Measurements from ENCODE around the gene GPR68.

DNA sequence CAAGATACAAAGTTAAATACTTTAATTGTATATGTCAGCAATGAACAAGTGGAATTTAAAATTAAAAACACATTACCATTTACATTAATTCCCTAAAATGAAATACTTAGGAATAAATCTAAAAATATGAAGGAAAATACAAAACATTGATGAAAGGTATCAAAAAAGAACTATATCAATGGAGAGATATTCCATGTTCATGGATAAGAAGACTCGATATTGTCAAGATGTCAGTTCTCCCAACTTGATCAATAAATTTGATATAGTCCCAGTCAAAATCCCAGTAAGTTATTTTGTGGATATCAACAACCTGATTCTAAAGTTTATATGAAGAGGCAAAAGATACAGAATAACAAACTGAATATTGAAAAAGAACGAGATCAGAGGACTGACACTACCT is 33.5 kb downstream of the GPR68 start:
- TF ChIP-seq, protein P1, sequence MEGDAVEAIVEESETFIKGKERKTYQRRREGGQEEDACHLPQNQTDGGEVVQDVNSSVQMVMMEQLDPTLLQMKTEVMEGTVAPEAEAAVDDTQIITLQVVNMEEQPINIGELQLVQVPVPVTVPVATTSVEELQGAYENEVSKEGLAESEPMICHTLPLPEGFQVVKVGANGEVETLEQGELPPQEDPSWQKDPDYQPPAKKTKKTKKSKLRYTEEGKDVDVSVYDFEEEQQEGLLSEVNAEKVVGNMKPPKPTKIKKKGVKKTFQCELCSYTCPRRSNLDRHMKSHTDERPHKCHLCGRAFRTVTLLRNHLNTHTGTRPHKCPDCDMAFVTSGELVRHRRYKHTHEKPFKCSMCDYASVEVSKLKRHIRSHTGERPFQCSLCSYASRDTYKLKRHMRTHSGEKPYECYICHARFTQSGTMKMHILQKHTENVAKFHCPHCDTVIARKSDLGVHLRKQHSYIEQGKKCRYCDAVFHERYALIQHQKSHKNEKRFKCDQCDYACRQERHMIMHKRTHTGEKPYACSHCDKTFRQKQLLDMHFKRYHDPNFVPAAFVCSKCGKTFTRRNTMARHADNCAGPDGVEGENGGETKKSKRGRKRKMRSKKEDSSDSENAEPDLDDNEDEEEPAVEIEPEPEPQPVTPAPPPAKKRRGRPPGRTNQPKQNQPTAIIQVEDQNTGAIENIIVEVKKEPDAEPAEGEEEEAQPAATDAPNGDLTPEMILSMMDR (IDR thresholded peaks at IDR 0.05), result no peak
- TF ChIP-seq EZH2 (IDR thresholded peaks at IDR 0.05; ENCODE audit: borderline replicate concordance, insufficient read depth, low read depth, low read length, poor library complexity, severe bottlenecking), result no peak
